ENCODE measurements around the gene CD163.
"Not testable (repeated sequence)": the region's sequence is repeated elsewhere in the genome, so short reads cannot be mapped to it uniquely, and the experiment has no call there.

Gene CD163

DNA sequence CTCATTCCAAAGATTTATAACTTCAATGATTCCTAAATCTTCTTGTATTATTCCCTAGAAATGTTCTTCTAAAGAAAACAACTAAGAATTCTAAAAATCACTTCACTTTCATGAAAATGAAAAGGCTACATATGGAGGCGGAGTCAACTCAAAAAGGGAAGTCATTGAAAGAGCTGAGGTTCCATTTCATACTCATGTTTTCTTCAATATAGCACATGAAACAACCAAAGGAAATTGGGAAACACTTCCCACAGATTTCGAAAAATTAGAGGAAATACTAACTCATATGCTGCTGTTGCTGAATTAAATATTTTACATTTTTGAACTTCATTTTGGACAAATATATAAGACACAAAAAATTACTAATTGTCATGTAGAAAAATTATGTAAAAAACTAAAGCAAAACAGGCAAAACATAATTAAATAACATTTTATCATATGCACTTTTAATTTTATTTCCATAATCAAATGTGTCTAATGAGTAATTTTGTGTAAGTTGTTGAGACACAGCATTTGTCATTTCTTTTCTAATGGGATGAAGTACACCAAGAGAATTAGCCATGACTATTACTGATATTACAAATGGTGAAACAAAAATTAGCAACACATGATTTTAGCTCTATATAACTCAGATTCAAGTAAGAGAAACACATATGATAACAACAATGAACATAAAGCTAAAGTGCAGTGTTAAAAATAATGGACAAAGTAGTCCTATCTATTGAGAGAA lies at the start of gene CD163:
Gene CD163, minus strand, starts transcription at position 92 of the 730 bp plus-strand sequence. Its CDS starts 87 bp downstream, at position 5.
- no peak for DNase-seq (ENCODE audit: low read depth)

- peak; percentile 49 for DNase-seq (ENCODE audit: low read depth)
Measured at GRCh38 chr12:7542813-7543212, 39.2 kb upstream of the CD163 start.

GRCh38 chr12:7542046-7542445 lies 38.5 kb upstream of the CD163 start:
- no peak for DNase-seq (ENCODE audit: low read depth)

DNA sequence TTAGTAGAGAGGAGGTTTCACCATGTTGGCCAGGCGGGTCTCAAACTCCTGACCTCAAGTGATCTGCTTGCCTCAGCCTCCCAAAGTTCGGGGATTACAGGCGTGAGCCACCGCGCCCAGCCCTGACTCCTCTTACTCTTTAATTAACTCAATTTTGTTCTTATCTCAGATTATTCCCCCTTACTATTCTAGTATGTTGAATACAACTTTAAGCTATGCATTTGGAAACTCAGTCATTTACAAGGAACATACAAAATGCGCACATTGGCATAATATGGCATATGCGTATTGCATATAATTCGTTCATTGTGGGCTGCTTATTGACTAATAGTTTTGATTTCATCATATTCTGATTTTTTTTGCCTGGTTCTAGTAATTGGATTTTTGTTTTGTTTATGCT lies 10.8 kb upstream of the CD163 start:
- no peak for DNase-seq (ENCODE audit: low read depth)

GRCh38 chr12:7512553-7512952 lies 9.0 kb upstream of the CD163 start:
- peak; percentile 96 for DNase-seq (ENCODE audit: low read depth)

GRCh38 chr12:7509793-7510470 lies 6.4 kb upstream of the CD163 start:
- not testable (repeated sequence) for DNase-seq (ENCODE audit: low read depth)

DNA sequence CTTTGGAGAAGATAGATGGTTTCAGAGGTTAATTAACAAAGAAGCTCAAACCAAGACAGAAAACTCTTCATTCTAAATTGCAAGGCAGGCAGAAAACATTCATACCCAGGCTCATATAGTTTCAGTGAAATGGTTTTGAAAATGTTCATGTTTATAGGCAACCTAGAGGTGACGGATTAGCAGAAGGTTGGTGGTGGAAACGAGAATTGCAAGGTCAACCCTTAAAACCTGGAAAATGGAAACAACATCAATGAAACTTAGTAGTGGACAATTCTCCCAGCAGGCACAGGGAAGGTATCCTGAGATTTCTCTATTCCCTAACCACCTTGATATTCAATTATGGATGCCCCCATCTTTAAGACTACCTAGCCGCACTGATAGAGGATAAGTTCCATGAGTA lies 965 bp downstream of the CD163 start:
- no peak for DNase-seq (ENCODE audit: low read depth)

- no peak for DNase-seq (ENCODE audit: low read depth)
Measured at GRCh38 chr12:7501031-7501588, 2.5 kb downstream of the CD163 start.

GRCh38 chr12:7499636-7500035 lies 3.9 kb downstream of the CD163 start:
- no peak for DNase-seq (ENCODE audit: low read depth)

GRCh38 chr12:7498809-7499208 lies 4.8 kb downstream of the CD163 start:
- peak; percentile 58 for DNase-seq (ENCODE audit: low read depth)

DNA sequence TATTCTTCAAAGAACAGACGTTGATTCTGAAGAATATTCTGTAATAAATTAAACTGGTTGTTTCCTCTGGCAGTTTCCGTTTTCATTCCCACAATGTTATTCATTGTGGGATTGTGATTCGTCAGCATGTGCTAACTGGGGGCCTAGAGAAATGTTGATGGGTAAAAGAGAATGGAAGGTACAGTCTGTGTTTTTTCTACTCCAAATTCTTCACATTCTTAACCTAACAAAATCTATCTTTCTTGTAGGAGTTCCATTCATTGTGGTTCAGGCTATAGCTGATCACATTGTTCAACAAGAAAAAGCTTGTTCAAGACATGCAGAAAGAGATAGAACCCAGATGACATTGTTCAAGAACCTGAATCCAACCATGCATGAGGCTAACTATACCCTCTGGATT lies 5.9 kb downstream of the CD163 start:
- DNase-seq (ENCODE audit: low read depth), result no peak

DNA sequence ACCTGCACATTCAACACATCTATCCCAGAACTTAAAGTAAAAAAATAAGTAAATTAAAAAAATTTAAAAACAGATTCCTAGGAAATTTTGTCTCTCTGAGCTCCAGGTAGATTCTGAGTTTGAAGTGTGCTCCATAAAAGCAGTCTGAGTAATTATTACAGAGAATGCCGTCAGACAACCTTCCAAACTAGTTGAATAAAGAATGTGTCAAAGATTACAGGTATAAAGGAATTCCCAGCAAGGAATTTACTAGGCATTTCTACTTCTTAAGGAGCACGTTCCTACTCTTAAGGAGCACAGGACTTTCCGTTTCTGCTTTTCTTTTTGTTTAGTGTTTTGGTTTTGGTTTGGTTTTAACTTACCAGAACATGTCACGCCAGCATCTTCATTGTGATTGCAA lies 7.1 kb downstream of the CD163 start:
- no peak for DNase-seq (ENCODE audit: low read depth)

- no peak for DNase-seq (ENCODE audit: low read depth)
Measured at GRCh38 chr12:7495136-7495535, 8.4 kb downstream of the CD163 start.

GRCh38 chr12:7493006-7493405 lies 10.6 kb downstream of the CD163 start:
- no peak for DNase-seq (ENCODE audit: low read depth)

- DNase-seq (ENCODE audit: low read depth), result no peak
Measured at GRCh38 chr12:7486512-7486911, 17.1 kb downstream of the CD163 start.

- DNase-seq (ENCODE audit: low read depth), result no peak
Measured at GRCh38 chr12:7485095-7485494, 18.5 kb downstream of the CD163 start.

DNA sequence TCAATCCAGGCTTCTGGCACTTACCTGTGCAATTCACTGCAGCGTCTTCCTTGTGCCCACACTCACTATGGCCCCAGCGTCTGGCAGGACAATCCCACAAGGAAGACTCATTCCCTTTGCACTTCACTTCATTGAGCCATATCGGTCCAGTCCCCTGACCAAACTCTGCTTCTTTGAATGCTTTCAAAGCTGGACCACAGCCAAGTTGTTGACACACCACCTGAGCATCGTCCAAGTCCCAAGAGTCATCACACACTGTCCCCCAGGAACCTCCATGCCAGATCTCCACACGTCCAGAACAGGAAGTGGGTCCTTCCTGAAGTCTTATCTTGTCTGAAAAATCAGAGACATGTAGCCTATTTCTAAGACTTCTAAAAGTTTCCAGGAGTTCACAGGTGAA lies 20.2 kb downstream of the CD163 start:
- DNase-seq (ENCODE audit: low read depth), result no peak

- DNase-seq (ENCODE audit: low read depth), result no peak
Measured at GRCh38 chr12:7479771-7480170, 23.8 kb downstream of the CD163 start.

- no peak for DNase-seq (ENCODE audit: low read depth)
Measured at GRCh38 chr12:7472060-7472459, 31.5 kb downstream of the CD163 start.

GRCh38 chr12:7460375-7461259 lies 43.0 kb downstream of the CD163 start:
- DNase-seq (ENCODE audit: low read depth), result peak; percentile 28

GRCh38 chr12:7459973-7460372 lies 43.6 kb downstream of the CD163 start:
- no peak for DNase-seq (ENCODE audit: low read depth)

DNA sequence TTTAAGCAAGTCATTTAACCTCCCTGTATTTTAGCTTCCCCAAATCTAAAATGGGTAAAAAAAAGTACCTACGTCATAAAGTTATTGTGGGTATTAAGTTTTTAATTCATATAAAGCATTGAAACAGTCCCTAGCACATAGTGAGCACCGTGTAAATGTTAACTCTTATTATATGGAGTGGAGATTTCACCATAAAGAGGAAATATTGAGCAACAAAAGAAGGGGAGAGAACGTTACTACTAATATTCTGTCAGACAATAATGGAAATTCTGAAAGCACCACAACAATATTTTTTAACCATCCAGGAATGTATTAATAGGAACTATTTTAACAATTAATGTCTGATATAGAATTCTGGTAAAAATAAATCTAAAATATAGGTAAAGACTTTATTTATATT lies 51.8 kb downstream of the CD163 start:
- no peak for DNase-seq (ENCODE audit: low read depth)
